HG03521 (cell line): ENCODE data around the gene ARHGEF40.

Experiments used
- ATAC-seq: cut with Tn5 transposase; IDR thresholded peaks from one replicate; pipeline ENCODE4 v1.9.1; 2021; ENCODE audit warnings: mild to moderate bottlenecking, moderate library complexity; ENCODE audit not compliant: unreplicated experiment

ARHGEF40 gene

DNA sequence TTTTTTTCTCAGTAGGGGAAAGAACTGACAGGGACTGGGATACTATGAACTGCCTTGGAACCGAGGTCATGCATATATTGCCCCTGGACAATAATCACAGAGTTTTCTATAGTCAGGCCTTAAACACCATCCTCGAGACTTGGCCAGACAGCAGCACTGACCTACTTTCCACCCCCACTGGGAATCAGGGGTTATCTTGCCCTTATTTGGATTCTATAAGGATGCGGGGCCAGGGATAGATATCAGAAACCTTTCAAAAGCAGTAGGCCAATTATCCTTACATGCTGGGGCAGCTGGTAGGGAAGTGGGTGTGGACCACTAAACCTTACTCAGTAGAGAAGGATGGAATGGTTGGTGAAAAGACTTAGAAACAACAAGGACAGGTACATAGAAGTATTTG lies 26.3 kb downstream of the ARHGEF40 start:
- no peak for ATAC-seq

GRCh38 chr14:21096978-21097635 lies 27.0 kb downstream of the ARHGEF40 start:
- ATAC-seq, result no peak

GRCh38 chr14:21097636-21098075 lies 27.6 kb downstream of the ARHGEF40 start:
- no peak for ATAC-seq

- ATAC-seq, result no peak
These were observed 28.2 kb downstream of the ARHGEF40 start, which contains the start of gene ZNF219 for GRCh38 chr14:21098076-21098891. Gene ZNF219, minus strand, starts transcription at chr14:21098655. Its CDS starts 5,064 bp downstream, at chr14:21093591.

DNA sequence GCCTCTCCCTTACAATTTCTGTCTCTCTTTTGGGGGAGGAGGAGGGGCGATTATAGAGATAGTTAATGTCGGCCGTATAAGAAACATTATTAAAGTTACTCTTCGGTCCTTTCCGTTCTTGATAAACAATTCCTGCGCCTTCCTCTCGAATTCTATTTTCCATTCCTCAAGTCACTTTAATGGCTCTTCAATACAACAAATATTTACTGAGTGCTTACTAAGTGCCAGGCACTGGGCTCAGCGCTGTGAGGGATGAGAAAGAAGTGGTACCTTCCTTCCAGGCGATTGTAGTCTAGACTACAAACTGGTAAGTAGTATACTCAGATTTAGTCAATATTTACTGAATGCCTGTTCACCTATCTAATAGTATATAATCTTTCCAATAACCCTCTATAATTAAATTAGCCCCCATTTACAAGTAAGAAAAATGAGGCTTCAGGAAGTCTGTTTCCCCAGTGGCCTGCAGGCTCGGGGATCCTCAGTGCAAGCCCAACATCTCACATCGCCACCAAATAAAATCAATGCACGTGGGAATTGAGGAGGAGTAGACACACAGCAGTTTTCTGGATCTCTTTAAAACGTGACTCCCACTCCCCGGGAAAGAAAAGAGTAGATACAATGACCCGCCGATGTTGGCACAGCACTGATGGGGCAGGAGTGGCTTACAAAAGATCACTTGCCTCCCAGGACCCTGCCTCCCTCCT lies 28.9 kb downstream of the ARHGEF40 start:
- no peak for ATAC-seq

DNA sequence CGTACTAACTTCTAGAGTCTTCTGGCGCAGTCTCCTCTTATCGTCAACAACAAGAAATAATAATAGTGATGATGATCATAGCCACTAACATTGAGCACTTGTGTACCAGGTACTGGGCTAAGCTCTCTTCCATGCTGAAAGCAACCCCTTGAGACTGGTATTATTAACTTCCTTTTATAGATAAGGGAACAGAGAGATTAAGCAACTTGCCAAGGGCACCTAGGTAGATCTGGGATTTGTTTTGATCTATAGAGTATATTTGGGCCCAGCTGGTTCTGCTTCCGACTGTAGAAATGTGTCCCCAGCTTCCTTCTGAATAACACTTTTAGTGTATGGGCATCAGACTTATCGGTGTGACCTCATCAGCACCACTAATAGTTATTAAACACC lies 29.5 kb downstream of the ARHGEF40 start:
- no peak for ATAC-seq

DNA sequence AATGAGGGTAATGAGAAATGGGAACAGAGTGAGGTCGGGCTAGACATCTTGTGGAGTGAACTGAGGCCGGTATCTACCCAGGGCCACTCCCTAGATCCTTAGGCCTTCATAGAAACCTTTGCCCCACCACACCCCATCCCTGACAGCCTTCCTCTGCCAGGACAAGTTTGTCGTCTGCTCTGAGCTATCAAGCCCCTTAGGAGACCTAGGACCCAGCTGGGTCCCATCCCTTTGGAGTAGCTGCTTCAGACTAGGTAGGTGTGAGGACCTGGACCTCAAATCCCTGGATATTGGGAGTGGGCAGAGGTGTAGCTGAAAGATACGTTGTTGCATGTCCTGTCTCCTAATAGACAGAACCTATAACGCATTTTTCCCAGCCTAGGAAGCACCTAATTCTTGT lies 30.8 kb downstream of the ARHGEF40 start, which contains the start of gene TMEM253:
TMEM253 (plus strand) TSS at position 136 of the 400 bp plus-strand sequence. CDS start 278 bp downstream, outside the sequence.
- ATAC-seq, result no peak

DNA sequence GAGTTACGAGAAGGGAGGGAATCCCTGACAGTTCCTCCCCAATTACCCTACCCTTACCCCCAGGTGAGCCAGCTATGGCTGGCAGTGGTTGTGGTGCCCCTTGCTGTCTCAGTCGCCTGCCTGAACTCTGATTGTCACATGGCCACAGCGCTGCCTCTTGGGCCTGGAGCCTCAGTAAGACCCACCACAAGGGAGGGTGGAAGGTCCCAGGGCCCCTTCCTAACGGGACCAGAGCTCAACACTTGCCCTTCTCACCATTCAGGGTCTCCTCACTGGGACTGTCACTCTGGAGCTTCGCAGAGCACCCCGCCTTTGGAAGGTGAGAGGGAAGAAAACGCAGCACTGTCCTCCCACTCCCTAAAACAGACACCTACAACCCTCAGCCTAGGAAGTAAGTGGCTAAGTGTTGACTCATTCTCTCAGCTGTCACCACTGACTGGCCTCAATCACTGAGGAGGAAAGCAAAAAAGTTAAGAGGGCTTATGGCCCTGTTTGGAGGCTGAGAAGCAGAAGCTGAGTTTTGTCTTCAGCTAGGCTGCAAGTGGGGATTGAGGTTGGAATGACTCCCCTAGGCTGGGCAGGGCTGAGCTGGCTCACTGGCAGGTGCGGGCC lies 31.8 kb downstream of the ARHGEF40 start:
- ATAC-seq, result no peak

DNA sequence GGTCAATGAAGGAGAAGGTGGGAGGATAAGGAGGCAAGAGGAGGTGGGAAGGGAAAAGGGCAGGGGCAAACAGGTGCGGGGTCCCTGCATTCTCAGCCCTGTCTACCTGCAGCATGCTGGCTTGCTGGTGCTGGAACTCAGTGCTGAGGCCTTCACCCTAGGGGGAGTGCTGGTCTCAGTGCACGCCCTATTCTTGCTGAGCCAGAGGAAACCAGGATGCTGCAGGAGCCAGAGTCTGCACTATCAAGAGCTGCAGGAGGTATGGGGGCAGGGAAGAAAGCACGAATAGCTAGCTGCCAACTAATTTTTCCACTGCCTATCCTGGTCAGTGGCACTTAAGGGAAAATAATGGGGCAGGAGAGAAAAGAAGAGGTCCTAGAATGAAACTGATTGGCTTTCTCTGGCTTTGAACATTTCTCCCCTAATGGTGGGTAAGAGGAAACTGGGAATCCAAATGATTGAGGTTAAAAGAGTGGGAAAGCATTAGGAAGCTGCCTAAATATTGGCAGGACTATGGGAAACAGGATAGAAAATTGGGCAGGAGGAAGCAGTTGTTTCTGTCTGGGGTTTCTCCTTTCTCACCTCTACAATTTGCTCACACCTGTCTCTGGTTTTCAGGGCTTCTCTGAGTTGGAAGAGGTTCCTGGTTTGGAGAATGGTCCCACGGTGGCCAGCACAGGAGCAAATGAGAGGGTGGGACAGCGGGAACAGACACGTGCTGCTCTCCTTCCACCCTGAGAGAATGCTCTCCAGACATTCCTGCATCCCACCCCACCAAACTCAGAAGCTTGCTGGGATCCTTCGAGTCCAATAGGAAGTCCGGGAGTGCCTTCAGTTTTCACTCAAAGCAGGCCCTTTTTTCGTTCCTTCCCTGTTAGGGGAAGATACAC lies 32.7 kb downstream of the ARHGEF40 start:
- ATAC-seq, result no peak

DNA sequence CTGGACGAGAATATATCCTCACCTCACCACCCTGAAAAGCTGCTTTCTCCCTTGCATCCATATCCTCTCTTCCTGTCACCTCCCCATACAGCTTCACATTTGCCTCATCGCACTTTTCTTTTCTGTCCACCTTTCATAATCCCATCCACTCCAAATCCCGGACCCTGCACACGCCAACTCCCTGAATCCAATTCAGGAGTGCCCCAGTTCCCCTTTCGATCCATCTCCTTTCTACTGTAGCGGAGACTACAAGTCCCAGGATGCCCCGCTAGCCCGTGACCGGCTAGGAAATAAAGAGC lies 33.3 kb downstream of the ARHGEF40 start:
- ATAC-seq, result no peak

- peak; percentile 89 for ATAC-seq
These were observed 33.8 kb downstream of the ARHGEF40 start for GRCh38 chr14:21103710-21104447.

GRCh38 chr14:21104448-21105060 lies 34.5 kb downstream of the ARHGEF40 start:
- no peak for ATAC-seq

DNA sequence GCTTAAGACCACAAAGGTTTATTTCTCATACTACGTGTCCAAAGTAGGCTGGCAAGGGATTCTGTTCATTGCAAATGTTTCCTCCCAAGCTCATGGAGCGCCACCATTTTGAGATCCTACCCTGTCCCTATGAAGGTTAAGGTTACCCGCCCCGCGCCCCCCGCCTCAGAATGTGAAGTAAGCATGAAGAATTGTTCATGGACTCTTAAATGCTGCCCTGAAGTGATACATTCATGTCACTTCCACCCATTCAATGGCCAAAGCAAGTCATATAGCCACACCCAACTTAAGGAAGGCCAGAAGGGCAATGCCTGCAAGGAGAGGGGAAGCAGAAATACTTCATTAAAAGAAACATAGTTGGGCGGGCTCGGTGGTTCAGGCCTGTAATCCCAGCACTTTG lies 35.0 kb downstream of the ARHGEF40 start:
- ATAC-seq, result no peak

- no peak for ATAC-seq
These were observed 36.0 kb downstream of the ARHGEF40 start for GRCh38 chr14:21106176-21106497.

- ATAC-seq, result no peak
These were observed 36.6 kb downstream of the ARHGEF40 start for GRCh38 chr14:21106498-21107282.

GRCh38 chr14:21107283-21107800 lies 37.2 kb downstream of the ARHGEF40 start:
- ATAC-seq, result no peak

DNA sequence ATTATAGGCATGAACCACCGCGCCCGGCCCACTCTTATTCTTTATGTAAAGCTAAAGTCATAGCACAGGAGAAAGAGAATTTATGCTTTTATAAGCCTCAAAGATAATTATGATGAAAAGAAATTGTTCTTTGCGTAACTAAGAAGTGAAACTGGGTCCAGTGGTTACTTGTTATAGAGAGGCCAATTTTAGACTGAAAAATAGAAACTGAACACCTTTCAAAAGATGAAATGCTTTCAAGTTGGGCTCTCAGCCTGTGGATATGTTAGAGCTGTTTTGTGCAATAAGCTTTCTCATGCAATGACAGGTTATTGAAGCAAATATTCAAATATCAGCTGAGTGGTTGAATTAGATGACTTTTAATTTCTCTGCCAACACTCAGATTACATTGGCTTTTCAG lies 38.7 kb downstream of the ARHGEF40 start:
- no peak for ATAC-seq
